Right atrium auricular region (tissue), 2 donors: ENCODE measurements around the gene ALOX12B. TPM values are rescaled to one million over a fixed set of nuclear protein-coding genes. Genes with fewer than 3 reads are reported as not detected.

Experiments used
- DNase-seq: peaks from one replicate; pipeline ENCODE4 v3.0.0-alpha.2; 2019; ENCODE audit warnings: low spot score
- H3K27ac ChIP-seq, 2 donors: fragments of 200-600 bp; sonication (generic); 1 replicate in 1 of 2; 2 replicates in 1 of 2; pipeline ENCODE4 v1.5.1; 2016 to 2019
- H3K27me3 ChIP-seq, 2 donors: fragments of 200-600 bp; sonication (generic); one replicate each; pipeline versions ENCODE4 v1.5.1 to v1.6.0; 2017 to 2019
- H3K36me3 ChIP-seq: fragments of 200-600 bp; sonication (generic); one replicate; pipeline ENCODE4 v1.5.1; 2016
- H3K4me1 ChIP-seq, 2 donors: fragments of 200-600 bp; sonication (generic); one replicate each; pipeline versions ENCODE4 v1.5.1 to v1.6.0; 2017 to 2019
- H3K4me3 ChIP-seq, 2 donors: fragments of 200-600 bp; sonication (generic); 1 replicate in 1 of 2; 2 replicates in 1 of 2; pipeline ENCODE4 v1.5.1; 2017 to 2019; ENCODE audit warnings: mild to moderate bottlenecking in 1 of 2, moderate library complexity in 1 of 2
- H3K9me3 ChIP-seq, 2 donors: fragments of 200-600 bp; sonication (generic); one replicate each; pipeline ENCODE4 v1.5.1; 2019
- CTCF ChIP-seq, 2 donors: fragments of 200-600 bp; sonication (generic); IDR thresholded peaks; one replicate each; pipeline ENCODE4 v1.5.1; 2019; ENCODE audit warnings: antibody characterized with exemption in 2 of 2
- total RNA-seq, 2 donors: library from RNA; depleted of rRNA; stranded (reverse); fragments of >200 nt; gene quantifications; one replicate each; pipeline ENCODE4 v1.1.0, GENCODE V29; 2016

The ALOX12B gene
- under 1 TPM in 1 of 2 donors, not detected in 1; 0.43 TPM for total RNA-seq

GRCh38 chr17:8087075-8087951, at the start of gene ALOX12B:
ALOX12B (minus strand) TSS chr17:8087716; CDS start chr17:8087442, 274 bp downstream.
- TF ChIP-seq CTCF (IDR thresholded peaks at IDR 0.05) = no peak
- no peaks in the 10 kb centered on the region for H3K36me3 ChIP-seq
- no peak within 1 kb of the TSS for H3K27ac ChIP-seq
- no peaks in the 10 kb centered on the region for H3K9me3 ChIP-seq
- no peaks in the 10 kb centered on the region for H3K4me1 ChIP-seq
- DNase-seq = no peak
- H3K27me3 ChIP-seq = no peaks in the 10 kb centered on the region
- H3K4me3 ChIP-seq = no peak within 1 kb of the TSS

DNA sequence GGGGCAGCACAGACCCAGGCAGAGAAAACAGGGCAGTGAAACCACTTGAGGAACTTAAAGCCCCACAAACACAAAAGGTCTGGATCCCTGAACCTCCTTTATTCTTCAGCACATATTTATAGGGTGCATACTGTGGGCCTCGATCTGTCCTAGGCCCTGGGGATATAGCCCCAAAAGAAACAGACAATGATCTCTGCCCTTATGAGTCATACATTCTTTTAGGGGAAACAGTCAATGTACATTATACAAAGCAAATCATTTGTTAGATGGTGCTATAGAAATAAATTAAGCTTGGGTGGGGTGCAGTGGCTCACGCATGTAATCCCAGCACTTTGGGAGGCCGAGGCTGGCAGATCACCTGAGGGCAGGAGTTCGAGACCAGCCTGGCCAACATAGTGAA, 46.4 kb upstream of the ALOX12B start:
- TF ChIP-seq CTCF (IDR thresholded peaks at IDR 0.05) = no peak
- peaks cover 0 to 13% of the 10 kb centered on the region in 2 donors for H3K4me1 ChIP-seq
- DNase-seq = no peak
- no peaks in the 10 kb centered on the region for H3K27me3 ChIP-seq
- no peak overlapping the region for H3K4me3 ChIP-seq
- H3K9me3 ChIP-seq = no peaks in the 10 kb centered on the region
- H3K36me3 ChIP-seq = no peaks in the 10 kb centered on the region
- no peak overlapping the region for H3K27ac ChIP-seq

- Histone ChIP-seq H3K36me3 (no peaks in the 10 kb centered on the region), H3K9me3 (no peaks in the 10 kb centered on the region), H3K4me3 (no peak overlapping the region), H3K27me3 (no peaks in the 10 kb centered on the region), H3K4me1 (peaks cover 0 to 10% of the 10 kb centered on the region in 2 donors), H3K27ac (no peak overlapping the region)
- DNase-seq = no peak
- TF ChIP-seq CTCF (IDR thresholded peaks at IDR 0.05) = no peak
Measured at GRCh38 chr17:8133399-8133798, 45.9 kb upstream of the ALOX12B start.

GRCh38 chr17:8131844-8132441, 44.4 kb upstream of the ALOX12B start:
- no peak for DNase-seq
- no peaks in the 10 kb centered on the region for H3K36me3 ChIP-seq
- no peaks in the 10 kb centered on the region for H3K27me3 ChIP-seq
- no peak for TF ChIP-seq CTCF (IDR thresholded peaks at IDR 0.05)
- H3K27ac ChIP-seq = no peak overlapping the region
- no peaks in the 10 kb centered on the region for H3K9me3 ChIP-seq
- H3K4me1 ChIP-seq = peaks cover 0 to 4% of the 10 kb centered on the region in 2 donors
- H3K4me3 ChIP-seq = no peak overlapping the region

- no peak overlapping the region for H3K27ac ChIP-seq
- no peaks in the 10 kb centered on the region for H3K9me3 ChIP-seq
- TF ChIP-seq CTCF (IDR thresholded peaks at IDR 0.05) = no peak
- no peaks in the 10 kb centered on the region for H3K27me3 ChIP-seq
- DNase-seq = no peak
- H3K4me1 ChIP-seq = peaks cover 0 to 38% of the 10 kb centered on the region in 2 donors
- H3K36me3 ChIP-seq = no peaks in the 10 kb centered on the region
- no peak overlapping the region for H3K4me3 ChIP-seq
Measured at GRCh38 chr17:8128125-8128784, 40.7 kb upstream of the ALOX12B start.
